BJ (cell line): ENCODE results near the gene RTEL1. TPM values are rescaled to one million over a fixed set of nuclear protein-coding genes. Genes with fewer than 3 reads are reported as not detected.

Experiments used
- CTCF ChIA-PET: fragments of 350-600 bp; formaldehyde crosslinking; extraction: SDS; loops from one replicate; lab custom pipeline; 2021; ENCODE audit warnings: antibody characterized with exemption, inconsistent platforms; lab: Yijun Ruan, JAX
- POLR2A ChIA-PET: fragments of 300-600 bp; sonication (Branson Sonifier 250); formaldehyde crosslinking; extraction: SDS; loops from one replicate; lab custom pipeline; 2021; ENCODE audit warnings: antibody characterized with exemption; lab: Charles Lee
- DNase-seq: peaks from one replicate; pipeline ENCODE4 v3.0.0-alpha.2; 2011; ENCODE audit warnings: low read depth
- H3K27me3 ChIP-seq: 2 replicates; pipeline ENCODE4 v1.6.0; 2011; ENCODE audit warnings: low read length; ENCODE audit not compliant: control insufficient read depth, insufficient read depth
- H3K36me3 ChIP-seq: 2 replicates; pipeline ENCODE4 v1.5.1; 2011; ENCODE audit warnings: low read length; ENCODE audit not compliant: control insufficient read depth, insufficient read depth
- H3K4me3 ChIP-seq: 2 replicates; pipeline ENCODE4 v1.5.1; 2011; ENCODE audit warnings: low read depth, mild to moderate bottlenecking, control low read depth, low read length
- polyA plus RNA-seq: library from polyadenylated mRNA; depleted of rRNA; stranded (reverse); fragments of >200 nt; gene quantifications from 2 replicates; pipeline ENCODE4 v1.2.3, GENCODE V29; 2011
- TF ChIP-seq, protein P1 (sequence below): IDR thresholded peaks from 2 replicates; pipeline ENCODE4 v1.5.1; 2011; ENCODE audit warnings: low read depth, mild to moderate bottlenecking, control low read depth, inconsistent platforms, low read length, moderate library complexity; ENCODE audit not compliant: insufficient read depth

Gene RTEL1
- polyA plus RNA-seq, 1 experiment, result 18.3 TPM

DNA sequence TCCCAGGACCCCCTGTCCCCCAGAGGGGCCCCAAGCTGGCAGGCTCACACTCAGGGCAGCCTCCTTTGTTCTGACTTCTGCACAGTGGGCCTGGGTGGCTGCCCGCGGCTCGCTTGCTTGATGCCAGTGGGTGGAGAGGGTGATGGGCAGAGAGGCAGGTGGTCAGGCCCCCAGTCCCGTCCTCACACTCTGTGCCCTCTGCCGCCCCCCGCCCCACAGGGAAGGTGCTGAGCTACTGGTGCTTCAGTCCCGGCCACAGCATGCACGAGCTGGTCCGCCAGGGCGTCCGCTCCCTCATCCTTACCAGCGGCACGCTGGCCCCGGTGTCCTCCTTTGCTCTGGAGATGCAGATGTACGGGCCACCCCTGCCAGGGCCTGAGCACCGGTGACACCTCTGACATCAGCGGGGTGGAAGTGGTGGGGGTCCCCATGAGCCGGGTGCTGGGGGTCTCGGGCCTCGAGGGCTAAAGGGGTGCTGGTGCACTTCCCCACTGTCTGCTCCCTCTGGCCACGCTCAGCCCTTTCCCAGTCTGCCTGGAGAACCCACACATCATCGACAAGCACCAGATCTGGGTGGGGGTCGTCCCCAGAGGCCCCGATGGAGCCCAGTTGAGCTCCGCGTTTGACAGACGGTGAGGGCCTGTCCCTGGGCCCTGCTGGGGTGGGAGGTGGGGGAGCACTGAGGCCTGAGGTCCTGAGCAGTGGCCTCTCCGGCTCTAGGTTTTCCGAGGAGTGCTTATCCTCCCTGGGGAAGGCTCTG lies 29.5 kb downstream of the RTEL1 start:
- H3K4me3 ChIP-seq, result no peak overlapping the region
- no peak for DNase-seq
- CTCF ChIA-PET, result interaction anchor here (1.5 kb wide), 1 partner anchor 150 kb away, joined by 3 read pairs; the partner anchor contains the start of gene PTK6
- no peaks in the 10 kb centered on the region for H3K27me3 ChIP-seq
- TF ChIP-seq, protein P1, sequence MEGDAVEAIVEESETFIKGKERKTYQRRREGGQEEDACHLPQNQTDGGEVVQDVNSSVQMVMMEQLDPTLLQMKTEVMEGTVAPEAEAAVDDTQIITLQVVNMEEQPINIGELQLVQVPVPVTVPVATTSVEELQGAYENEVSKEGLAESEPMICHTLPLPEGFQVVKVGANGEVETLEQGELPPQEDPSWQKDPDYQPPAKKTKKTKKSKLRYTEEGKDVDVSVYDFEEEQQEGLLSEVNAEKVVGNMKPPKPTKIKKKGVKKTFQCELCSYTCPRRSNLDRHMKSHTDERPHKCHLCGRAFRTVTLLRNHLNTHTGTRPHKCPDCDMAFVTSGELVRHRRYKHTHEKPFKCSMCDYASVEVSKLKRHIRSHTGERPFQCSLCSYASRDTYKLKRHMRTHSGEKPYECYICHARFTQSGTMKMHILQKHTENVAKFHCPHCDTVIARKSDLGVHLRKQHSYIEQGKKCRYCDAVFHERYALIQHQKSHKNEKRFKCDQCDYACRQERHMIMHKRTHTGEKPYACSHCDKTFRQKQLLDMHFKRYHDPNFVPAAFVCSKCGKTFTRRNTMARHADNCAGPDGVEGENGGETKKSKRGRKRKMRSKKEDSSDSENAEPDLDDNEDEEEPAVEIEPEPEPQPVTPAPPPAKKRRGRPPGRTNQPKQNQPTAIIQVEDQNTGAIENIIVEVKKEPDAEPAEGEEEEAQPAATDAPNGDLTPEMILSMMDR, result no peak
- peaks cover 3% of the 10 kb centered on the region for H3K36me3 ChIP-seq
- POLR2A ChIA-PET, result interaction anchor here (0.6 kb wide), 1 partner anchor 114 kb away, joined by 5 read pairs; no protein-coding TSS in a partner anchor

GRCh38 chr20:63688228-63689045 lies 30.3 kb downstream of the RTEL1 start:
- H3K27me3 ChIP-seq, result no peaks in the 10 kb centered on the region
- DNase-seq, result no peak
- ChIA-PET POLR2A (no interaction called here), CTCF (interaction anchor here (1.5 kb wide), 1 partner anchor 151 kb away, joined by 3 read pairs; the partner anchor contains the start of gene PTK6)
- no peak overlapping the region for H3K4me3 ChIP-seq
- TF ChIP-seq, protein P1, result no peak
- peaks cover 3% of the 10 kb centered on the region for H3K36me3 ChIP-seq

DNA sequence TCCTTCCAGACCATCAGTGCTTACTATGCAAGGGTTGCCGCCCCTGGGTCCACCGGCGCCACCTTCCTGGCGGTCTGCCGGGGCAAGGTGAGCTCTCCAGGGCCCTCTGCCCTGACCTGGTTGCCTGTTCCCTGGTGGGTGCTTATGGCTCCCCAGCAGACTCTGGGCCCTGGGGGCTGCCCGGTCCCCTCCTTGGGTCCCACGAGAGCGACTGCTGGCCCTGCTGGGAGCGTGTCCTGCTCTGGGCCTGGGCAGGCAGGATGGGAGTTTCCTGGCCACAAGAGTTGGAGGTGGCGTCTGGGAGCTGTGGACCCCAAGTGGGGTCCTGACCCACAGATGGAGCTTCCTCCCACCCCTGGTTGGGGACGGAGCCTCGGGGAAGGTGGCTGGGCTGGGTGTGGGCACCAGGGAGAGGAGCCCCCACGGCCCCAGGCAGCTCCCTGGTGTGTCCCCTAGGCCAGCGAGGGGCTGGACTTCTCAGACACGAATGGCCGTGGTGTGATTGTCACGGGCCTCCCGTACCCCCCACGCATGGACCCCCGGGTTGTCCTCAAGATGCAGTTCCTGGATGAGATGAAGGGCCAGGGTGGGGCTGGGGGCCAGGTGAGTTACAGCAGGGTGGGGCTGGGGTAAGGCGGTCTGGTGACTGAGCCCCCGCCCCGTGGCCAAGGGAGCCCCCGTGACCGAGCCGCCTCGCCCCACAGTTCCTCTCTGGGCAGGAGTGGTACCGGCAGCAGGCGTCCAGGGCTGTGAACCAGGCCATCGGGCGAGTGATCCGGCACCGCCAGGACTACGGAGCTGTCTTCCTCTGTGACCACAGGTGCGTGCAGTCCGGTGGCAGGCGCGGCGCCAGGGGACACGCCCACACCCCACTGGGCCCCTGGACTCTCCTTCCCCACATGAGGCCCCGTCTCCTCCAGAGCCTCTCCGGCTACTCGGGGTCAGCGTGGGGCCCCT lies 31.2 kb downstream of the RTEL1 start:
- H3K4me3 ChIP-seq, result no peak overlapping the region
- peaks cover 5% of the 10 kb centered on the region for H3K36me3 ChIP-seq
- ChIA-PET CTCF (interaction anchor here (1.0 kb wide), 1 partner anchor 285 kb away, joined by 3 read pairs; no protein-coding TSS in a partner anchor), POLR2A (no interaction called here)
- no peak for DNase-seq
- no peaks in the 10 kb centered on the region for H3K27me3 ChIP-seq
- TF ChIP-seq, protein P1, result no peak

DNA sequence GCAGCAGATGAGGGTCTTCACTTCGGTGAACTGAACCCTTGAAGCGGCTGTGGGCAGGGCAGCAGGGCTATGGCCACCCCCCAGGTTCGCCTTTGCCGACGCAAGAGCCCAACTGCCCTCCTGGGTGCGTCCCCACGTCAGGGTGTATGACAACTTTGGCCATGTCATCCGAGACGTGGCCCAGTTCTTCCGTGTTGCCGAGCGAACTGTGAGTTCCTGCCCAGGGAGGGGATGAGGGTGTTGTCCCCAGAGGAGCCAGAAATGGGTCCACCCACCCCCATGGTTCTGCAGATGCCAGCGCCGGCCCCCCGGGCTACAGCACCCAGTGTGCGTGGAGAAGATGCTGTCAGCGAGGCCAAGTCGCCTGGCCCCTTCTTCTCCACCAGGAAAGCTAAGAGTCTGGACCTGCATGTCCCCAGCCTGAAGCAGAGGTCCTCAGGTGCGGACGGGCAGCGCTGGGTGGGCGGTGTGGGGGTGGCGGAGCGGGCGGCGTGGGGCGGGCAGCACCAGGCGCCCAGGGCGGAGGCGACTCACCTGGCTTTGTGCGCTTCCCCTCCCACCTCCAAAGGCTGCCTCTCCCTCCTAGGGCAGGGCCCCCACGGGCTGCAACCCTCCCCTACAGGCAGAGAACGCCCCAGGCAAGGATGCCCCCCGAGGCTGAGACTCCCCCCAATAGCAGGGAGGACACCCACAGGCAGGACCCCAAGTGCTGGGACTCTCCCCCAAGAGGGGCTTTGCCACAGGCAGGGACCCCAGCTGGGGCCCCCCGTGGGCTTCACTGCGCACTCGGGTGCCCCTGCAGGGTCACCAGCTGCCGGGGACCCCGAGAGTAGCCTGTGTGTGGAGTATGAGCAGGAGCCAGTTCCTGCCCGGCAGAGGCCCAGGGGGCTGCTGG lies 32.1 kb downstream of the RTEL1 start:
- peaks cover 6% of the 10 kb centered on the region for H3K36me3 ChIP-seq
- H3K27me3 ChIP-seq, result no peaks in the 10 kb centered on the region
- TF ChIP-seq, protein P1, result no peak
- no peak overlapping the region for H3K4me3 ChIP-seq
- CTCF ChIA-PET, result interaction anchor here (1.0 kb wide), 1 partner anchor 284 kb away, joined by 3 read pairs; no protein-coding TSS in a partner anchor
- POLR2A ChIA-PET, result no interaction called here
- DNase-seq, result no peak
